SK-N-SH (cell line): ENCODE data around the gene IGSF23. TPM values are rescaled to one million over a fixed set of nuclear protein-coding genes. Genes with fewer than 3 reads are reported as not detected.

Source experiments
- CTCF ChIA-PET: fragments of 300-600, 350-600 bp; formaldehyde crosslinking; extraction: SDS; loops from one replicate; lab custom pipeline; 2021; lab: Yijun Ruan, JAX
- POLR2A ChIA-PET: fragments of 350-600 bp; sonication (Branson Sonifier 250); formaldehyde crosslinking; extraction: SDS; loops from one replicate; lab custom pipeline; 2020; ENCODE audit warnings: antibody characterized with exemption, inconsistent platforms; lab: Yijun Ruan, JAX
- DNase-seq: peaks from one replicate; pipeline ENCODE4 v3.0.0; 2012
- H2AFZ ChIP-seq: fragments of 200-600 bp; sonication (generic); 2 replicates; pipeline ENCODE4 v1.8.1; 2016; ENCODE audit warnings: antibody characterized with exemption, mild to moderate bottlenecking, low read depth
- H3F3A ChIP-seq: fragments of 200-600 bp; sonication (generic); replicated peaks from 2 replicates; pipeline ENCODE3; 2016; ENCODE audit warnings: antibody characterized with exemption, mild to moderate bottlenecking; ENCODE audit not compliant: insufficient read depth
- H3K27ac ChIP-seq, 2 experiments: fragments of 200-500 bp in 1 of 2; fragments of 200-600 bp in 1 of 2; sonication (Bioruptor generic) in 1 of 2; sonication (generic), shearing (Covaris generic) in 1 of 2; 2 replicates each; pipeline versions ENCODE4 v1.5.1 to v1.6.1; 2014 to 2016; ENCODE audit warnings: low read depth in 2 of 2, inconsistent platforms in 1 of 2, low read length in 1 of 2, mild to moderate bottlenecking in 1 of 2, mixed read lengths in 1 of 2
- H3K27me3 ChIP-seq: fragments of 200-600 bp; sonication (generic), shearing (Covaris generic); 2 replicates; pipeline ENCODE4 v1.6.1; 2016; ENCODE audit warnings: mixed run types; ENCODE audit not compliant: insufficient read depth
- H3K36me3 ChIP-seq, 2 experiments: fragments of 200-500 bp in 1 of 2; fragments of 200-600 bp in 1 of 2; sonication (Bioruptor generic) in 1 of 2; sonication (generic) in 1 of 2; replicated peaks in 1 of 2; 2 replicates each; pipeline versions ENCODE3 to v1.5.1; 2014 to 2016; ENCODE audit warnings: low read length in 1 of 2, mild to moderate bottlenecking in 1 of 2; ENCODE audit not compliant: insufficient read depth in 2 of 2, control insufficient read depth in 1 of 2
- H3K4me1 ChIP-seq, 2 experiments: fragments of 200-500 bp in 1 of 2; fragments of 200-600 bp in 1 of 2; sonication (Bioruptor generic) in 1 of 2; sonication (generic), shearing (Covaris generic) in 1 of 2; 2 replicates each; pipeline versions ENCODE4 v1.5.1 to v1.6.1; 2014 to 2016; ENCODE audit warnings: low read depth in 1 of 2, low read length in 1 of 2, mixed run types in 1 of 2; ENCODE audit not compliant: insufficient read depth in 2 of 2, control insufficient read depth in 1 of 2
- H3K4me2 ChIP-seq: fragments of 200-600 bp; sonication (generic), shearing (Covaris generic); 2 replicates; pipeline ENCODE4 v1.6.1; 2017; ENCODE audit warnings: mixed run types
- H3K4me3 ChIP-seq, 2 experiments: fragments of 200-500 bp in 1 of 2; fragments of 200-600 bp in 1 of 2; sonication (Bioruptor generic) in 1 of 2; sonication (generic), shearing (Covaris generic) in 1 of 2; 2 replicates each; pipeline versions ENCODE4 v1.5.1 to v1.8.1; 2014 to 2016; ENCODE audit warnings: low read depth in 2 of 2, inconsistent platforms in 1 of 2, low read length in 1 of 2, mild to moderate bottlenecking in 1 of 2, mixed read lengths in 1 of 2, moderate library complexity in 1 of 2
- H3K79me2 ChIP-seq: fragments of 200-600 bp; sonication (generic); 2 replicates; pipeline ENCODE4 v1.8.1; 2017; ENCODE audit warnings: mild to moderate bottlenecking; ENCODE audit not compliant: insufficient read depth
- H3K9ac ChIP-seq: fragments of 200-600 bp; sonication (generic); 2 replicates; pipeline ENCODE4 v1.6.1; 2017; ENCODE audit warnings: mixed run types
- H3K9me2 ChIP-seq: fragments of 200-600 bp; sonication (generic); 2 replicates; pipeline ENCODE4 v1.6.1; 2017; ENCODE audit warnings: mixed run types
- H3K9me3 ChIP-seq: fragments of 200-600 bp; sonication (generic); 2 replicates; pipeline ENCODE4 v1.6.1; 2017; ENCODE audit warnings: mixed run types, mild to moderate bottlenecking, moderate library complexity
- H4K20me1 ChIP-seq: fragments of 200-600 bp; sonication (generic); 2 replicates; pipeline ENCODE4 v1.6.1; 2017; ENCODE audit warnings: mild to moderate bottlenecking, mixed run types; ENCODE audit not compliant: insufficient read depth
- JUND ChIP-seq: IDR thresholded peaks from 2 replicates; pipeline ENCODE4 v1.4.0; 2012
- MXI1 ChIP-seq: IDR thresholded peaks from 2 replicates; pipeline ENCODE4 v1.6.1; 2012; ENCODE audit warnings: mild to moderate bottlenecking, low read depth, low read length, improper control_type of control experiment
- NFIC ChIP-seq: IDR thresholded peaks from 2 replicates; pipeline ENCODE4 v1.4.0; 2012; ENCODE audit warnings: borderline replicate concordance
- NRF1 ChIP-seq: IDR thresholded peaks from 2 replicates; pipeline ENCODE4 v1.6.1; 2012; ENCODE audit warnings: low read depth, mild to moderate bottlenecking, low read length
- RFX5 ChIP-seq: IDR thresholded peaks from 2 replicates; pipeline ENCODE4 v1.6.1; 2012; ENCODE audit warnings: mild to moderate bottlenecking, improper control_type of control experiment, low read length
- RXRA ChIP-seq: IDR thresholded peaks from 2 replicates; pipeline ENCODE4 v1.4.0; 2012; ENCODE audit warnings: low read depth, mild to moderate bottlenecking, borderline replicate concordance
- SMC3 ChIP-seq: IDR thresholded peaks from 2 replicates; pipeline ENCODE4 v1.6.1; 2012; ENCODE audit warnings: low read depth, low read length, improper control_type of control experiment
- WGBS: methylation state at CpG from one replicate; pipeline ENCODE4 v1.1.6; 2017; ENCODE audit warnings: low lambda C conversion rate; 5-methylcytosine and 5-hydroxymethylcytosine counted together
- polyA plus RNA-seq, 3 experiments: library from polyadenylated mRNA; depleted of rRNA; stranded (reverse); fragments of >200 nt; gene quantifications; 2 replicates each; pipeline ENCODE4 v1.2.3, GENCODE V29; 2012
- TF ChIP-seq, protein P1 (sequence below): IDR thresholded peaks from 2 replicates; pipeline ENCODE4; 2012
- TF ChIP-seq, protein P2 (sequence below): IDR thresholded peaks from 2 replicates; pipeline ENCODE4 v1.4.0; 2012; ENCODE audit warnings: low read depth, borderline replicate concordance

IGSF23 gene
- polyA plus RNA-seq, 1 of the 3 experiments (the other 2 are of a cell fraction), result 0.08 TPM

DNA sequence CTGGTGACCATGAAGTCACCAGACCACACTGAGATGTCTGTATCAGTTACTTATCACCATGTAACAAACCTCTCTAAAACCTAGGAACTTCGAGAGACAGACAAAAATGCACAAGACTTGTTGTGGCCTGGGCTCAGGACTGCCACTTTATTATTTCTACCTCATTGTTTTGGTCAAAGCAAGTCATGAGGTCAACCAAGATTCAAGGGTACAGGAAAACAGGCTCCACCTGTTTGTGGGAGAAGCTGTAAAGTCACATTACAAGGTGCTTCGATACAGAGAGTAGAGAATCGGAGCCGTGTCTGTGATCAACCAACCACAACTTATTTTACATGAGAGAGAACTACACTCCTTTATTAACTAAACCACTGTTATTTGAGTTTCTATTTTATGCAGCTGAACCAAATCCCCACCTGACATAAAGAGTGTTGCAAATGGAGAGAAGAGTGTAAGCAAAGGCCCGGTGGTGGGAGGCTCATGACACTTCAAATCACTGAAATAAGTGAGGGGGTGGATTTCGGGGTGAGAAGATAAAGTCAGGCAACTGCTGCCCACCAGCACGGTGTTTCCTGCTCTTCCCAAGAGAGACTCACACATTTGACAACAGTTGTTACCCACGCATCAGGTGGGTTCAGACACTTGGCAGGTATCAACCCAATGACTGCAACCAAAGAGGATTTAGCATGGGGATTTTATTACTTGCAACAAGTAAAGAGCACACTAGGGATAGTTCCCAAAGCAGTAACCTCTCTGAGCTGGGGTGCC is 39.0 kb upstream of the IGSF23 start:
- Histone ChIP-seq H3K4me2 (no peak overlapping the region), H4K20me1 (no peaks in the 10 kb centered on the region), H3K36me3 (no peaks in the 10 kb centered on the region), H2AFZ (no peak overlapping the region), H3K9me2 (no peaks in the 10 kb centered on the region), H3K27ac (no peak overlapping the region), H3K9me3 (no peaks in the 10 kb centered on the region), H3K27me3 (0 out of 2 replicates have a peak, but pooled peaks cover 6% of the 10 kb centered on the region), H3K4me1 (no peaks in the 10 kb centered on the region), H3K9ac (no peak overlapping the region), H3F3A (peaks cover 6% of the 10 kb centered on the region), H3K79me2 (no peaks in the 10 kb centered on the region), H3K4me3 (no peak overlapping the region)
- POLR2A ChIA-PET, result no interaction called here
- 50% methylated on average over 8 of the region's 8 CpGs for WGBS
- no peak for DNase-seq
- TF ChIP-seq RXRA, result no peak
- CTCF ChIA-PET, result interaction anchor here (1.1 to 3.0 kb wide), 2 partner anchors 8 to 83 kb away, joined by 3 to 13 read pairs; no protein-coding TSS in a partner anchor

- no peaks in the 10 kb centered on the region for H3K36me3 ChIP-seq
- ChIA-PET POLR2A (no interaction called here), CTCF (interaction anchor here (3.0 kb wide), 1 partner anchor 82 kb away, joined by 13 read pairs; no protein-coding TSS in a partner anchor)
These were observed 38.2 kb upstream of the IGSF23 start for GRCh38 chr19:44575116-44575700.

More at GRCh38 chr19:44575116-44575700, 38.2 kb upstream of the IGSF23 start:
- Histone ChIP-seq H3K9ac (no peak overlapping the region), H3F3A (peaks cover 6% of the 10 kb centered on the region), H2AFZ (no peak overlapping the region), H3K79me2 (no peaks in the 10 kb centered on the region), H3K4me3 (no peak overlapping the region), H3K4me1 (no peaks in the 10 kb centered on the region), H3K27ac (no peak overlapping the region), H3K4me2 (no peak overlapping the region), H4K20me1 (no peaks in the 10 kb centered on the region), H3K27me3 (0 out of 2 replicates have a peak, but pooled peaks cover 2% of the 10 kb centered on the region), H3K9me2 (no peaks in the 10 kb centered on the region), H3K9me3 (no peaks in the 10 kb centered on the region)
- DNase-seq, result no peak
- WGBS, result 56% methylated on average over 10 of the region's 11 CpGs
- TF ChIP-seq NFIC (no peak), SMC3 (no peak), NRF1 (no peak), JUND (no peak), RFX5 (no peak), MXI1 (no peak), RXRA (no peak)
- TF ChIP-seq, protein P1, sequence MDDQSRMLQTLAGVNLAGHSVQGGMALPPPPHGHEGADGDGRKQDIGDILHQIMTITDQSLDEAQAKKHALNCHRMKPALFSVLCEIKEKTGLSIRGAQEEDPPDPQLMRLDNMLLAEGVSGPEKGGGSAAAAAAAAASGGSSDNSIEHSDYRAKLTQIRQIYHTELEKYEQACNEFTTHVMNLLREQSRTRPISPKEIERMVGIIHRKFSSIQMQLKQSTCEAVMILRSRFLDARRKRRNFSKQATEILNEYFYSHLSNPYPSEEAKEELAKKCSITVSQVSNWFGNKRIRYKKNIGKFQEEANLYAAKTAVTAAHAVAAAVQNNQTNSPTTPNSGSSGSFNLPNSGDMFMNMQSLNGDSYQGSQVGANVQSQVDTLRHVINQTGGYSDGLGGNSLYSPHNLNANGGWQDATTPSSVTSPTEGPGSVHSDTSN, result no peak
- TF ChIP-seq, protein P2, sequence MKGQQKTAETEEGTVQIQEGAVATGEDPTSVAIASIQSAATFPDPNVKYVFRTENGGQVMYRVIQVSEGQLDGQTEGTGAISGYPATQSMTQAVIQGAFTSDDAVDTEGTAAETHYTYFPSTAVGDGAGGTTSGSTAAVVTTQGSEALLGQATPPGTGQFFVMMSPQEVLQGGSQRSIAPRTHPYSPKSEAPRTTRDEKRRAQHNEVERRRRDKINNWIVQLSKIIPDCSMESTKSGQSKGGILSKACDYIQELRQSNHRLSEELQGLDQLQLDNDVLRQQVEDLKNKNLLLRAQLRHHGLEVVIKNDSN, result no peak
